Gastrocnemius medialis (tissue), 4 donors: ENCODE data around the gene ZNF205.

Experiments used
- POLR2A ChIP-seq, 2 donors: fragments of 450-650 bp; IDR thresholded peaks; one replicate each; pipeline ENCODE4 v1.6.1; 2017; ENCODE audit warnings: antibody characterized with exemption in 2 of 2, mild to moderate bottlenecking in 2 of 2, moderate library complexity in 2 of 2
- TF ChIP-seq, protein P1 (sequence below), 5 experiments: fragments of 450-650 bp in 3 of 5; fragments of 200-600 bp in 2 of 5; sonication (generic) in 2 of 5; IDR thresholded peaks in 4 of 5; conservative IDR thresholded peaks in 1 of 5; 1 replicate in 4 of 5; 2 replicates in 1 of 5; pipeline ENCODE4 v1.5.1; 2016 to 2019; ENCODE audit warnings: antibody characterized with exemption in 5 of 5, mild to moderate bottlenecking in 3 of 5, moderate library complexity in 3 of 5

DNA sequence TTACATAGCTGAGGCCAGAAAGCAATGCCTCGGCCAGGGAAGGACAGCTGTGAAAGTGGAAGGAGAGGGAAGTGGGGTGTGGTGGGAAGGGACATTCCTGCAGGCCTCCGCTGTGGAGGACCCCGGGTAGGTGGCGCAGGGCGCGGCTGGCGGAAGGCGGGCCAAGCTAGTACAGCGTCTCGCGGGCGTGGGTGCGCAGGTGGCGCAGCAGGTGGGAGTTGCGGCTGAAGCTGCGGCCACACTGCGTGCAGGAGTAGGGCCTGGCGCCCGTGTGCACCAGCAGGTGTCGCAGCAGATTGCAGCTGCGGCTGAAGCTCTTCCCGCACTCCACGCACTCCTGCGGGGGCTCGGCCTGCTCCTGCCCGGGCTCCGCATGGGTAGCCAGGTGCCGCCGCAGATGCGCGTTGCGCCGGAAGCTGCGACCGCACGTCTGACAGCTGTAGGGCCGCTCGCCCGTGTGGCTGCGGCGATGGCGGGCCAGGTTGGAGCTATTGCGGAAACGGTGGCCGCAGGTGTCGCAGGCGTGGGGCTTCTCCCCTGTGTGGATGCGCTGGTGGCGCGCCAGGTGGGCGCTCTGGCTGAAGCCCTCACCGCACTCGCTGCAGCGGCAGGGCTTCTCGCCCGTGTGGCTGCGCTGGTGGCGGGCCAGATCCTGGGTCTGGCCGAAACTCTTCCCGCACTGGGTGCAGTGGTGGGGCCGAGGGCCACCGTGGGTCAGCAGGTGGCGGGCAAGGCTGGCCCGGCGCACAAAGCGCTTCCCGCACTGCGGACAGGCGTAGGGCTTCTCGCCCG, 23.3 kb upstream of the ZNF205 start:
- TF ChIP-seq, protein P1, sequence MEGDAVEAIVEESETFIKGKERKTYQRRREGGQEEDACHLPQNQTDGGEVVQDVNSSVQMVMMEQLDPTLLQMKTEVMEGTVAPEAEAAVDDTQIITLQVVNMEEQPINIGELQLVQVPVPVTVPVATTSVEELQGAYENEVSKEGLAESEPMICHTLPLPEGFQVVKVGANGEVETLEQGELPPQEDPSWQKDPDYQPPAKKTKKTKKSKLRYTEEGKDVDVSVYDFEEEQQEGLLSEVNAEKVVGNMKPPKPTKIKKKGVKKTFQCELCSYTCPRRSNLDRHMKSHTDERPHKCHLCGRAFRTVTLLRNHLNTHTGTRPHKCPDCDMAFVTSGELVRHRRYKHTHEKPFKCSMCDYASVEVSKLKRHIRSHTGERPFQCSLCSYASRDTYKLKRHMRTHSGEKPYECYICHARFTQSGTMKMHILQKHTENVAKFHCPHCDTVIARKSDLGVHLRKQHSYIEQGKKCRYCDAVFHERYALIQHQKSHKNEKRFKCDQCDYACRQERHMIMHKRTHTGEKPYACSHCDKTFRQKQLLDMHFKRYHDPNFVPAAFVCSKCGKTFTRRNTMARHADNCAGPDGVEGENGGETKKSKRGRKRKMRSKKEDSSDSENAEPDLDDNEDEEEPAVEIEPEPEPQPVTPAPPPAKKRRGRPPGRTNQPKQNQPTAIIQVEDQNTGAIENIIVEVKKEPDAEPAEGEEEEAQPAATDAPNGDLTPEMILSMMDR (IDR thresholded peaks at IDR 0.05 in 4 of 5, conservative IDR thresholded peaks at IDR 0.05 in 1 of 5) = no peak
- no peak for TF ChIP-seq POLR2A (IDR thresholded peaks at IDR 0.05)
